Rectal smooth muscle tissue (tissue), 1 donor: ENCODE measurements around the gene CEP112.

Experiments used
- H3K27ac ChIP-seq: one replicate; pipeline ENCODE4 v1.7.0; 2013; ENCODE audit warnings: low read depth, low read length, inconsistent platforms
- H3K27me3 ChIP-seq: one replicate; pipeline ENCODE4 v1.7.0; 2013; ENCODE audit warnings: low read length; ENCODE audit not compliant: control insufficient read depth, insufficient read depth
- H3K36me3 ChIP-seq: one replicate; pipeline ENCODE4 v1.7.0; 2013; ENCODE audit warnings: low read length; ENCODE audit not compliant: control insufficient read depth, insufficient read depth
- H3K4me1 ChIP-seq: one replicate; pipeline ENCODE4 v1.7.0; 2013; ENCODE audit warnings: low read length; ENCODE audit not compliant: control insufficient read depth, insufficient read depth
- H3K4me3 ChIP-seq: one replicate; pipeline ENCODE4 v1.7.0; 2013; ENCODE audit warnings: low read length
- H3K9ac ChIP-seq: one replicate; pipeline ENCODE4 v1.7.0; 2013; ENCODE audit warnings: low read length

The CEP112 gene

DNA sequence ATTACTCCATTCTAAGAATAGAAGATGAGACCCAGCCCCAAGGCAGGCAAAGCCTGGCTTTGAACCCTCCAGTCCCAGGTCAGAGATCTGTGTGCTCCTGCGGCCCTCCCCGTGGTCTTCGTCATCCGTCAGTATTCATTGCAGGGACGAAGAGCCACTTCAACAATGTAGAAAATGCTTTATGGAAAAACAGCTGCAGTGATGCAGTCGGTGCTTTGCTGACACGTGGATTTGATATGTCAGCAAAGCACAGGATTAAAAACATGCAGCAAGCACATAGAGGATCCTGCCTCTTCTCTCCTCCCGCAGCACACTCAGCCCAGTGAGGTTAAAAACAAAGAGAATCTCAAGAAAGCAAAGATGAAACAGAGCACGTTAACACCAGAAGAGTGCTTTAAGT, 513.4 kb downstream of the CEP112 start:
- no peaks in the 10 kb centered on the region for H3K4me1 ChIP-seq
- no peak overlapping the region for H3K9ac ChIP-seq
- H3K27ac ChIP-seq: no peak overlapping the region
- H3K36me3 ChIP-seq: no peaks in the 10 kb centered on the region
- no peak overlapping the region for H3K4me3 ChIP-seq
- H3K27me3 ChIP-seq: no peaks in the 10 kb centered on the region

DNA sequence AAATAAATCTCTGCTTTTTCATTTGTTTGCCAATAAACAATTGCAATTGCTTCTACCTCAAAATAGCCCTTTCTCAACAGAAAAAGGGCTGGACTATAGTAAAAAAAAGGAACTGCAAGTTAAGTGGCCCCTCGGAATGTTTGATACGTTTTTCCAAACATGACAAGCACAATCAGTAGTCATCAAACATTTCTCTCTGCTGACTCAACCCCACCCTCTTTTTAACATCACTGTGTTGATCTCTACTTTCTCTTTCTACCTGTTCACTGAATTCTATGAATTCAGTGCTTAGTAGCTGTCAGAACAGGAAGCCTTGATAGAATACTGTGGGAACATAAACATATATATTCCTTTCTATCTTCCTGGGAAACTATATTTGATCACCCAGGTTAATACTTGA, 514.0 kb downstream of the CEP112 start:
- no peaks in the 10 kb centered on the region for H3K27me3 ChIP-seq
- no peaks in the 10 kb centered on the region for H3K4me1 ChIP-seq
- H3K36me3 ChIP-seq: no peaks in the 10 kb centered on the region
- H3K9ac ChIP-seq: no peak overlapping the region
- no peak overlapping the region for H3K27ac ChIP-seq
- no peak overlapping the region for H3K4me3 ChIP-seq

DNA sequence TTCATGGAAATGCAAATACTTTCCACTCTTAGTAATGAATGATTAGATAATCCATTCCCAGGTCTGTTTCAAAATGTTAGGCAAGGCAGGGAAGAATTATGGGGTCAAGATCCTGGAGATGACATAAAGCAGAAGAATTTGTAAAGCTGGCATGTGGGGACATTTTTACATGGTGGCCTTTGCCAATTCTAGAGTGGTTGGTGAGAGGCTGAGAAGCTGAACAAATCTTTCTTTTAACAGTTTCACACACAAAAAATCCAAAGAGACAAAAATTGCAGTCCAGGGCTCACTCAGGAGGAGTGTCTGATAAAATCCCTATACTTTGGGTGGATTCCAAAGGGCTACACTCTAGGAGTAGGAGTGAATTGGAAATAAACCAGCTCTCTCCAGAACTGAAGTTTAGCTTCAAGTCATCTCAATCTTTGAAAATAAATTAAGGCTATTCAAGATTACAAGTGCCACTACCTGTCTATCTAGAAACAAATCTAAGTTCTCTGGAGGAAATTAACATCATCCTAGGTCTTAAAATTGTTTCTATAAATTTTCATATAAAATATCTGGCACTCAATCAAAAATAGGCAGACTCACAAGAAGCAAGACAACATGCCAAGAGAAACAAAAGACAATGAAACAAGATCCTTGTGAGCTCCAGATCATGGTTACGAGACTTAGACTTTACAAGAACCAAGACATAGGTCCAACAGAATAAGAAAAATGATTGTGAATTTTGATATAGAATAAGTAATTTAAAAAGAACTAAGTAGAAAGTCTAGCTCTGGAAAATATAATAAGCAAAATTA, 517.5 kb downstream of the CEP112 start:
- no peak overlapping the region for H3K27ac ChIP-seq

DNA sequence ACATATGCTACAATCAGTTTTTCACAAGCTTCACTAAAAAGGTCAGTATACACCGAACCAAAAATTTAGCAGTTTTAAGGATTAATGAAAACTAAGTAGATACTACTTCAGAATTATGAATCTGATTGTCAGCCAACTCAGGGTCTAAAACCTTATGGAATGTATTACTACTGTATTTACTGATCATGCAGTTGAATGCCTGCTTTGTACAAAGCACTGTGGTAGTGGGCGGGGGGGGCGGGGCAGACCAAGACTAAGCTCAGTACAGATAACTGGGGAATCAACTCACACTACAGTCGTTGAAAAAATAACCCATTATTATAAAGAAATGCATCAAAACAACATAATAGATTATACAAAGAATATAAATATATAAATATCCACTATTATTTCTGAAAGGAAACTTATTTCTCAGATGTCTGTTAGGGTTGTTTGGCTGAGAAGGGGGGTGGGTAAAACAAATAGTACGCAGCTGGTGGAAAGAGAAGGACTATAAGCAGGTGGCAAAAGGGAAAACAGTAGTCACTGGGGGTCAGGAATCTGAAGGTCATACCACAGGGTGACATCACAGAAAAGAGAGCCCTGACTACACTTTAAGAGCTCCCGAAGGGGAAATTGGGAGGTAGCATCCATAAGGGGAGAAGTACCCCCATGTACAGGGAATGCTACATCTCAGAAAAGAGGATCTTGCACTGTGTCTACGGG, 521.1 kb downstream of the CEP112 start:
- no peaks in the 10 kb centered on the region for H3K36me3 ChIP-seq
- no peak overlapping the region for H3K4me3 ChIP-seq
- H3K27me3 ChIP-seq: no peaks in the 10 kb centered on the region
- no peak overlapping the region for H3K9ac ChIP-seq
- no peaks in the 10 kb centered on the region for H3K4me1 ChIP-seq
- H3K27ac ChIP-seq: no peak overlapping the region

More for the DNA sequence above, 517.5 kb downstream of the CEP112 start:
- H3K27me3 ChIP-seq: no peaks in the 10 kb centered on the region
- no peak overlapping the region for H3K9ac ChIP-seq
- no peaks in the 10 kb centered on the region for H3K4me1 ChIP-seq
- H3K36me3 ChIP-seq: no peaks in the 10 kb centered on the region
- H3K4me3 ChIP-seq: no peak overlapping the region

DNA sequence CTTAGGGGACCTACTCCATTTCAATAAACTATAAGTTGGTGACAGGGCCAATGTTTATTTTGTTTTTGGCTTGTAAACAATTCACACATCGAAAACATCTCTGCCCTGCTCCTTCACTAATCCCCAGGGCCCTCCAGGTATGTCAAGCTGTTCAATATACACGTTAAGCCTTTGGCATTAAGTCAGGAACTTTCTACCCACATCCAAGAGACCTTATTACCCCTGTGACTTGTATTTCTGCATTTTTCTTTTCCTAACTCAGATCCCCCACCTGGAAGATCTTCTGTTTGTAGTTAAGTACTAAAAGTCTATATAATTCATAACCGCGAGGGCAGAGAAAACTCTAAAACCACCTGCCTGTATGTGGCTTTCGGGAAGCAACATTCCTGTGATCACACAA, 523.7 kb downstream of the CEP112 start:
- Histone ChIP-seq H3K27me3 (no peaks in the 10 kb centered on the region), H3K4me3 (no peak overlapping the region), H3K36me3 (no peaks in the 10 kb centered on the region), H3K27ac (no peak overlapping the region), H3K9ac (no peak overlapping the region), H3K4me1 (no peaks in the 10 kb centered on the region)

DNA sequence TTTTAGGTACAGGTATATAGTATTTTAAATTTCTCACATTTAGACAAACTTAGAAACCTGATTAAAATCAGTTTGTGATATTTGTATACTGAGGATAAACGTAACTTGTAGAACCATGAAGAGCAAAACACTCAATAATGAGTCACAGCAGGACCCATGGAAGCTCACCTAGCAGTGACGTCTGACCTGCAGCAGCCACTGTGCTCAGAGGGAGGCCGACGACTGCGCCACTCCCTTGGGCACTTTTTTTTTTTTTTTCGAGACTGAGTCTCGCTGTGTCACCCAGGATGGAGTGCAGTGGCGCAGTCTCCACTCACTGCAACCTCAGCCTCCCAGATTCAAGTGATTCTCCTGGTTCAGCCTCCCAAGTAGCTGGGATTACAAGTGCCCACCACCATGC, 524.3 kb downstream of the CEP112 start:
- H3K4me3 ChIP-seq: no peak overlapping the region
- no peaks in the 10 kb centered on the region for H3K4me1 ChIP-seq

DNA sequence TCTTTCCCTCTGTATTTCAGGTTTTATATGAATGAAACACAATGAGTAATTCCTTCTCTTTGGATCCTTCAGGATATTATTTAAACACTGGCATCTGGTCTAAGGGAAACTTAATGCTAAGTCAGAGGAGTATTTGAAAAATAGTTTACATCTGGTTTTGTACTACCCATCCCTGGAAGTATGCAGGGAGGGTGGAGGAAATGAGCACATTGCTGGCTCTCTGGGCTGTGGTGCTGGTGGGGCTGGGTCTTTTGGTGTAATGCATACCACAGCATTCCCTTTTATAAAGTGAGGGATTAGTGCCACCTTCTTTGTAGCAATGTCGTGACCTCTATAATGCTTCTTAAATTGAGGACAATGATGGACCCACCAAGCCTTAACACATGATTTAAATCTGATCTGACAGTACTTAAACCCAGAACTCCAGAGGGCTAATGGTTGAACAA, 525.0 kb downstream of the CEP112 start:
- Histone ChIP-seq H3K4me1 (no peaks in the 10 kb centered on the region), H3K36me3 (no peaks in the 10 kb centered on the region), H3K27ac (no peak overlapping the region), H3K9ac (no peak overlapping the region), H3K4me3 (no peak overlapping the region), H3K27me3 (no peaks in the 10 kb centered on the region)

More for the DNA sequence above, 524.3 kb downstream of the CEP112 start:
- H3K27ac ChIP-seq: no peak overlapping the region
- H3K36me3 ChIP-seq: no peaks in the 10 kb centered on the region
- H3K9ac ChIP-seq: no peak overlapping the region
- H3K27me3 ChIP-seq: no peaks in the 10 kb centered on the region

DNA sequence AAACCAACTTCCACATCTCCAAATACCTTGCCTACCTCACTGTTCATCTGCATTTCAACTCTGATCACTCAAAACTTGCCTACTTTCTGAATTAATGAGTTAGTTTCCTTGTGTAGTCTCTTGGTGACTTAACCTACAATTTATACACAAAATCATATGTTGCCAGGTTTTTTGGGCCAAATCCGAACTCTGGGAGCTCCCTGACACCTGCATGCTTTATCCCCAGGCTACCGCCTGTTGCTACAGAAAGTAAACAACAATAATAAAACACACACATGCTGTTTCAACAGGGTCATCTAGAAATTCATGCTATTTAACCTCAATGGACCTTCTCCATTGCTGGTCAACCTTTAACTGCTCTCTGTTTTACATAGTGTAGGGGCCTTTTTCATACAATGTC, 526.0 kb downstream of the CEP112 start:
- no peak overlapping the region for H3K27ac ChIP-seq
- no peak overlapping the region for H3K9ac ChIP-seq
- no peak overlapping the region for H3K4me3 ChIP-seq
- H3K4me1 ChIP-seq: no peaks in the 10 kb centered on the region
- no peaks in the 10 kb centered on the region for H3K27me3 ChIP-seq
- H3K36me3 ChIP-seq: no peaks in the 10 kb centered on the region

DNA sequence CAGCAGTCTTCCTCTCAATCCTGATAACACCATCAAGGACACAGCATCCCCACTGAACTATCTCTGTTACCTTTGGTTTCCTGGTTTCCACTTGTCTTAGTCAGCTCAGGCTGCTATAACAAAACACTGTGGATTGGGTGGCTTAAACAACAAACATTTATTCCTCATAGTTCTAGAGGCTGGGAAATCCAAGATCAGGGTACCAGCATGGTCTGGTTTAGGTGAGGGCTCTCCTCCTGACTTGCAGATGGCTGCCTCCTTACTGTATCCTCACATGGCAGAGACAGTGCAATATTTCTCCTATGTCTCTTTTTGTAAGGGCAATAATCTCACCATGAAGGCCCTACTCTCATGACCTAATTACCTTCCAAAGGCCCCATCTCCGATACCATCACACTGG, 527.2 kb downstream of the CEP112 start:
- H3K36me3 ChIP-seq: no peaks in the 10 kb centered on the region
- H3K4me1 ChIP-seq: no peaks in the 10 kb centered on the region
- H3K27ac ChIP-seq: no peak overlapping the region
- H3K4me3 ChIP-seq: no peak overlapping the region
- no peaks in the 10 kb centered on the region for H3K27me3 ChIP-seq
- no peak overlapping the region for H3K9ac ChIP-seq

DNA sequence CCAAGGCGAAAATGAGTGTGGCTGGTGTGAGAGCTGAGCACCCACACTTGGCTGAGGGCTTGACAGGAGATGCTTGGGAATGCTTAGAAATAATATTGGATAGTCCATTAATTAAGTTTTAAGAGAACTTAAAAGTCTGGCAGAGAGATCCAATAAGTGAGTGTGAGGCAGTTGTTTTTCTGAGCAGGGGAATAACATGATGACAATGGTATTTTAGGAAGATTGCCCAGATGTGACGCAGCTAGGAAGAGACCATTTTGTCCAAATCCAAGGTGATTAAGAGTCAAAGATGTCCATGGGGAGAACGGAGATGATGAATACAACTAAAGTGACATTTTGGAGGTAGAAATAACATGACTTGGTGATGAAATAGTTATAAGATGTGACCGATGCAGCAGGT, 527.7 kb downstream of the CEP112 start:
- Histone ChIP-seq H3K27me3 (no peaks in the 10 kb centered on the region), H3K4me3 (no peak overlapping the region), H3K9ac (no peak overlapping the region), H3K27ac (no peak overlapping the region), H3K4me1 (no peaks in the 10 kb centered on the region), H3K36me3 (no peaks in the 10 kb centered on the region)

DNA sequence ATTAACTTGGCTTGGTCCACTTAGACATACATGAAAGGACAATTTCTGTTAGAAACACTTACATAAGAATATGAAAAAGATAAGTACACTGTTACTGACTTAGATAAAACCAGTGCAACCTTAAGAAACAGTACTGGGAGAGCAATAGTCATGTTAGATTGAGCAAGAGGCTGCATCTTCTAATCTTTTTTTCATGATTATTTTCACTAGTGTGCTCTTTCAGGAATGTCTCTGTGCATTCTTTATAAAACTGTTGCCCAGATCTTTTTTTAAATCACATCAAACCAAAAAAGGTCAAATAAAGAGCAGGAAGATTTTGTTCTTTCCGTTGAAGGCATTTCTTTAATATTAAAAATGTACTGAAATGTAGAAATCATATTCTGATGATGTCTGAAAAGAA, 529.7 kb downstream of the CEP112 start:
- H3K9ac ChIP-seq: no peak overlapping the region
- H3K27ac ChIP-seq: no peak overlapping the region
- no peak overlapping the region for H3K4me3 ChIP-seq
- no peaks in the 10 kb centered on the region for H3K36me3 ChIP-seq
- no peaks in the 10 kb centered on the region for H3K4me1 ChIP-seq
- no peaks in the 10 kb centered on the region for H3K27me3 ChIP-seq

DNA sequence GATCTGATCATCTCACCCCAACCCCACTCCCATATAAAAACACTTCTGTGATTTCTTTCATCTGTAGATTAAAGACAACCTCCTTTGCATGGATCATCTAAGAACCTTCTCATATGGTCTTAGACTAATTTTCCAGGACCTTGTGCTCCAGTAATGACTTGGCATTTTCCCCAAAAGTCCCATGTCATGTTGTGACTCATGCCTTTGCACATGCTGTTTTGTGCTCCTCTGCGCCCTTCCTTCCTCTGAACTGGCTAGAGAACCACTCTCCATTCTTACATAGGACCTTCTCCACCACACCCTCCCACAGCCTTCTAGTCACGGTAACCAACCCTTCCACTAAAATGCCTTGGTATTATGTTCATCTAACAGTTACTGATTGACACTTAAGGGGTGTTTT, 531.0 kb downstream of the CEP112 start:
- no peak overlapping the region for H3K9ac ChIP-seq
- no peak overlapping the region for H3K4me3 ChIP-seq
- no peaks in the 10 kb centered on the region for H3K4me1 ChIP-seq
- no peaks in the 10 kb centered on the region for H3K36me3 ChIP-seq
- H3K27me3 ChIP-seq: no peaks in the 10 kb centered on the region
- H3K27ac ChIP-seq: no peak overlapping the region

DNA sequence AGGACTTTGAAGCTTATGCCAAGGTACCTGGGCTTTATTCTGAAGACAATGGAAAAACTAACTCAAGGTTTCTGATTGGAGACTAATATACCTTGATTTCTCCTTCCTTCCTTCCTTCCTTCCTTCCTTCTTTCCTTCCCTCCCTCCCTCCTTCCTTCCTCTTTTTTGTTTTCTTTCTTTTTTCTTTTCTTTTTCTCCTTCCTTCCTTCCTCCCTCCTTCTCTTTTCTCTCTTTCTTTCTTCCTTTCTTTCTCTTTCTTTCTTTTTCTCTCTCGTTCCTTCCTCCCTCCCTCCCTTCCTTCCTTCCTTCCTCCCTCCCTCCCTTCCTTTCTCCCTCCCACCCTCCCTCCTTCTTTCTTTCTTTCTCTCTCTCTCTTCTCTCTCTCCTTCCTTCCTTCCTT, 531.9 kb downstream of the CEP112 start:
- Histone ChIP-seq H3K9ac (no peak overlapping the region), H3K36me3 (no peaks in the 10 kb centered on the region), H3K27ac (no peak overlapping the region), H3K4me3 (no peak overlapping the region), H3K4me1 (no peaks in the 10 kb centered on the region), H3K27me3 (no peaks in the 10 kb centered on the region)
